HepG2 (cell line): Measurements from ENCODE around the gene IGF2. TPM values are rescaled to one million over a fixed set of nuclear protein-coding genes. Genes with fewer than 3 reads are reported as not detected.

Source experiments
- ATF3 ChIP-seq: sonication (generic); formaldehyde crosslinking; IDR thresholded peaks from 2 replicates; pipeline ENCODE4 v1.4.0; 2020; ENCODE audit warnings: missing genetic modification reagents
- DNMT1 ChIP-seq: sonication (generic); formaldehyde crosslinking; IDR thresholded peaks from 2 replicates; pipeline ENCODE4 v1.5.1; 2020; ENCODE audit warnings: mild to moderate bottlenecking, missing genetic modification reagents
- JUNB ChIP-seq: sonication (generic); formaldehyde crosslinking; IDR thresholded peaks from 2 replicates; pipeline ENCODE4 v1.8.0; 2022; ENCODE audit warnings: missing genetic modification reagents, mild to moderate bottlenecking, borderline replicate concordance
- KAT2B ChIP-seq: fragments of 150-350 bp; IDR thresholded peaks from 2 replicates; pipeline ENCODE4 v1.6.1; 2014; ENCODE audit warnings: low read depth, low read length, borderline replicate concordance
- KLF11 ChIP-seq: IDR thresholded peaks from 2 replicates; pipeline ENCODE4 v1.6.1; 2016; ENCODE audit warnings: missing compliant biosample characterization
- MIER2 ChIP-seq: IDR thresholded peaks from 2 replicates; pipeline ENCODE4 v1.6.1; 2016; ENCODE audit warnings: missing biosample characterization, missing genetic modification reagents
- NFKBIZ ChIP-seq: IDR thresholded peaks from 2 replicates; pipeline ENCODE4 v1.6.1; 2018; ENCODE audit warnings: missing genetic modification reagents, missing compliant biosample characterization
- SIX4 ChIP-seq: sonication (generic); formaldehyde crosslinking; IDR thresholded peaks from 2 replicates; pipeline ENCODE4 v1.4.0; 2020; ENCODE audit warnings: missing genetic modification reagents
- SRSF1 ChIP-seq: fragments of 200-400 bp; formaldehyde crosslinking; optimal IDR thresholded peaks from 2 replicates; pipeline ENCODE3; 2017; ENCODE audit warnings: mild to moderate bottlenecking, low read depth, low read length, moderate library complexity
- ZBTB4 ChIP-seq: sonication (generic); formaldehyde crosslinking; IDR thresholded peaks from 2 replicates; pipeline ENCODE4 v1.4.0; 2020; ENCODE audit warnings: missing genetic modification reagents, mild to moderate bottlenecking, borderline replicate concordance
- ZBTB7B ChIP-seq: sonication (generic); formaldehyde crosslinking; IDR thresholded peaks from 2 replicates; pipeline ENCODE4 v1.4.0; 2020; ENCODE audit warnings: missing genetic modification reagents
- ZHX2 ChIP-seq, 2 experiments: sonication (generic) in 1 of 2; formaldehyde crosslinking in 1 of 2; IDR thresholded peaks; 2 replicates each; pipeline versions ENCODE4 v1.6.1 to v1.9.0; 2014 to 2022; ENCODE audit warnings: antibody characterized with exemption in 1 of 2, borderline replicate concordance in 1 of 2, inconsistent platforms in 1 of 2, low read depth in 1 of 2, missing genetic modification reagents in 1 of 2
- ZNF34 ChIP-seq: sonication (generic); formaldehyde crosslinking; IDR thresholded peaks from 2 replicates; pipeline ENCODE4 v1.4.0; 2020; ENCODE audit warnings: mild to moderate bottlenecking, missing genetic modification reagents, borderline replicate concordance
- ZNF510 ChIP-seq: sonication (generic); formaldehyde crosslinking; IDR thresholded peaks from 2 replicates; pipeline ENCODE4 v1.4.0; 2020; ENCODE audit warnings: low read depth, mild to moderate bottlenecking, missing genetic modification reagents
- ZNF557 ChIP-seq: sonication (generic); formaldehyde crosslinking; IDR thresholded peaks from 2 replicates; pipeline ENCODE4 v1.4.0; 2020; ENCODE audit warnings: missing genetic modification reagents
- ZNF609 ChIP-seq: sonication (generic); formaldehyde crosslinking; IDR thresholded peaks from 2 replicates; pipeline ENCODE4 v1.4.0; 2020; ENCODE audit warnings: mild to moderate bottlenecking, missing genetic modification reagents, borderline replicate concordance
- polyA plus RNA-seq, 8 experiments: library from polyadenylated mRNA; depleted of rRNA in 3 of 8; stranded (reverse) in 7 of 8; unstranded in 1 of 8; fragments of >200 nt; fragmentation: Illumina TruSeq in 4 of 8; extraction: Trizol in 4 of 8; gene quantifications; 2 replicates each; pipeline versions ENCODE4 v1.2.1 to v1.2.3, GENCODE V29; 2011 to 2016; ENCODE audit warnings: low read depth in 4 of 8, missing spikeins in 1 of 8, mixed read lengths in 1 of 8; ENCODE audit not compliant: insufficient read depth in 1 of 8
- total RNA-seq, 5 experiments: library from RNA; depleted of rRNA; stranded (reverse); fragments of >200 nt; fragmentation: Illumina TruSeq; extraction: Trizol; gene quantifications; 2 replicates each; pipeline ENCODE4 v1.2.3, GENCODE V29; 2016; ENCODE audit warnings: low read depth in 1 of 5

Gene IGF2
- total and polyA plus RNA-seq, 2 of the 13 experiments (the other 11 are each of a cell fraction or from before 2014, with no cell fraction given) = 79.1 to 254 TPM

- TF ChIP-seq ZHX2 (IDR thresholded peaks at IDR 0.05; ENCODE audit: low read depth) (no peak), ZHX2 (CRISPR knock-in tag; IDR thresholded peaks at IDR 0.05; ENCODE audit: borderline replicate concordance) (no peak), SRSF1 (no peak), ZNF557 (no peak; the same call in 1 of the 2 replicates), ZBTB4 (CRISPR knock-in tag) (no peak), ZNF34 (no peak), ZNF609 (CRISPR knock-in tag) (no peak), NFKBIZ (CRISPR knock-in tag) (no peak), DNMT1 (CRISPR knock-in tag) (no peak), KLF11 (CRISPR knock-in tag) (no peak), MIER2 (no peak), ZBTB7B (CRISPR knock-in tag) (no peak), ATF3 (CRISPR knock-in tag) (no peak), ZNF510 (CRISPR knock-in tag) (no peak), SIX4 (CRISPR knock-in tag) (no peak), JUNB (CRISPR knock-in tag) (no peak), KAT2B (no peak)
Measured at GRCh38 chr11:2130881-2131352, 8.3 kb downstream of the IGF2 start (continued).
